ENCODE measurements around the gene TSFM.

Gene TSFM

GRCh38 chr12:57744777-57745484 lies 37.7 kb upstream of the TSFM start, which contains the start of gene TSPAN31:
TSPAN31 (plus strand) TSS chr12:57745039; CDS start chr12:57745155, 116 bp downstream.
- H3K27ac ChIP-seq, result peak within 1 kb of the TSS; percentile 98 to 99
- H3K27me3 ChIP-seq, result peaks cover 0 to 23% of the 10 kb centered on the region in 2 donors
- peak; percentile 99 for DNase-seq
- H3K36me3 ChIP-seq, result peaks cover 23 to 39% (median 27%) of the 10 kb centered on the region in 3 donors
- no peaks in the 10 kb centered on the region for H3K9me3 ChIP-seq
- peaks cover 0 to 16% (median 11%) of the 10 kb centered on the region in 4 donors for H3K4me1 ChIP-seq
- intact Hi-C loops (cut with DNase I; ENCODE audit: low total_unique reads), result no loop called here
- H3K4me3 ChIP-seq, result peak within 1 kb of the TSS; percentile 80 to 97
- peak in 1 of 2 experiments; percentile 16 for TF ChIP-seq CTCF (IDR thresholded peaks at IDR 0.05)

DNA sequence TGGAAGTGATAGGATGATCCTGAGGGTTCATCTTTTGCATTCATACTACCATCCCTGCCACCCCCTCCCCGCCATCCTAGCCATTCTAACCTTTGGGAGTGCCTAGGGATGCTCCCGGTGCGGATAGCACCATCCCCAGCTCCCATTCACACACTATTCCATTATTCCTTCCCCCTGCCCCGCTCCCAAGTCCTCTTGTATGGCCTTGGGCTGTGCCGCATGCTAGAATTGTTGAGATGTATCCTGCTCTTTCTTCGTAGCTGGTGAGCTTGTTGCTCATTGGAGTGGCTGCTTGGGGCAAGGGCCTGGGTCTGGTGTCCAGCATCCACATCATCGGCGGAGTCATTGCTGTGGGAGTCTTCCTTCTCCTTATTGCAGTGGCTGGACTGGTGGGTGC lies 37.1 kb upstream of the TSFM start:
- no peak for TF ChIP-seq CTCF (IDR thresholded peaks at IDR 0.05)
- Histone ChIP-seq H3K4me1 (peaks cover 0 to 16% (median 11%) of the 10 kb centered on the region in 4 donors), H3K36me3 (peaks cover 23 to 44% (median 27%) of the 10 kb centered on the region in 3 donors), H3K9me3 (no peaks in the 10 kb centered on the region), H3K27ac (peak overlapping the region; percentile 98 to 99), H3K4me3 (peak overlapping the region; percentile 80 to 97), H3K27me3 (peaks cover 0 to 17% of the 10 kb centered on the region in 2 donors)
- intact Hi-C loops (cut with DNase I; ENCODE audit: low total_unique reads), result no loop called here
- DNase-seq, result no peak

DNA sequence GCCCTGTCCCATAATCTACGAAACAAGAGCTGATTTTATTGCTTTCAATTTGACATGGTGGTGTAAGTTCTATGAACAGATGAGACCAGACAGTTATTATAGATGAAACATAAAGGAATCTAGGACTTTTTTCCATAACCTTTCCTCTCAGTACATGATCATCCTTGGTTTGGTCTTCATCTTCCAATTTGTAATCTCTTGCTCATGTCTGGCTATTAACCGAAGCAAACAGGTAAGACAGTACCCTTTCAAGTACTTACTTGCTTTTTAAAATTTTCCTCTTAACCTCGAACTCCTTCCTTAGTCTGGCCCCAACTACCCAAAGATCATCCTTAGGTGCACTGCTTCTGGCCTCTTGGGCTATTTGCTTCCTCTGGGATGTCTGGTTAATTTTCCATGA lies 36.6 kb upstream of the TSFM start:
- H3K27ac ChIP-seq, result peak overlapping the region in 1 of 2 donors; percentile 98
- intact Hi-C loops (cut with DNase I; ENCODE audit: low total_unique reads), result no loop called here

DNA sequence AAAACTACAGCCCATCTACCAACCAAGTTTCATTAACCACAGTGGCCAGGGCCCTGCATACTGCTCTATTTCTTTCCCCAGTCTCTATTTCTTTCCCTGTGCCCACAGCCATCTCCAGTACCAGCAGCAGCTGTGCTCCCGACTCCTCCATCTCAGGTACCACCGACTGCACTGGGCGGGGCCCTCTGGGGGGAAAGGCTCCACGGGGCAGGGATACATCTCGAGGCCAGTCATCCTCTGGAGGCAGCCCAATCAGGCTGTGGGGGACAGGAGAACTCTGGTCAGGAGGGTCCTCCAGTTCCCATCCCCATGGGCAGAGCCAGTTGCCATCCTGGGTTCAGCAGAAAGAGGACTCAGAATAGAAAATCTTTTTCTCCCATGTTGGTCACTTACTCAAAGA lies 33.5 kb upstream of the TSFM start:
- Histone ChIP-seq H3K27ac (no peak overlapping the region), H3K27me3 (no peaks in the 10 kb centered on the region), H3K36me3 (peaks cover 23 to 49% (median 27%) of the 10 kb centered on the region in 3 donors), H3K4me3 (no peak overlapping the region), H3K9me3 (no peaks in the 10 kb centered on the region), H3K4me1 (peaks cover 0 to 29% (median 24%) of the 10 kb centered on the region in 4 donors)
- no peak for TF ChIP-seq CTCF (IDR thresholded peaks at IDR 0.05)
- intact Hi-C loops (cut with DNase I; ENCODE audit: low total_unique reads), result no loop called here
- DNase-seq, result no peak

More for the DNA sequence above, 36.6 kb upstream of the TSFM start:
- no peak for DNase-seq
- no peak for TF ChIP-seq CTCF (IDR thresholded peaks at IDR 0.05)
- Histone ChIP-seq H3K27me3 (peaks cover 0 to 12% of the 10 kb centered on the region in 2 donors), H3K36me3 (peaks cover 23 to 49% (median 27%) of the 10 kb centered on the region in 3 donors), H3K4me3 (peak overlapping the region in 1 of 2 donors; percentile 97), H3K4me1 (peaks cover 0 to 18% (median 13%) of the 10 kb centered on the region in 4 donors), H3K9me3 (no peaks in the 10 kb centered on the region)

DNA sequence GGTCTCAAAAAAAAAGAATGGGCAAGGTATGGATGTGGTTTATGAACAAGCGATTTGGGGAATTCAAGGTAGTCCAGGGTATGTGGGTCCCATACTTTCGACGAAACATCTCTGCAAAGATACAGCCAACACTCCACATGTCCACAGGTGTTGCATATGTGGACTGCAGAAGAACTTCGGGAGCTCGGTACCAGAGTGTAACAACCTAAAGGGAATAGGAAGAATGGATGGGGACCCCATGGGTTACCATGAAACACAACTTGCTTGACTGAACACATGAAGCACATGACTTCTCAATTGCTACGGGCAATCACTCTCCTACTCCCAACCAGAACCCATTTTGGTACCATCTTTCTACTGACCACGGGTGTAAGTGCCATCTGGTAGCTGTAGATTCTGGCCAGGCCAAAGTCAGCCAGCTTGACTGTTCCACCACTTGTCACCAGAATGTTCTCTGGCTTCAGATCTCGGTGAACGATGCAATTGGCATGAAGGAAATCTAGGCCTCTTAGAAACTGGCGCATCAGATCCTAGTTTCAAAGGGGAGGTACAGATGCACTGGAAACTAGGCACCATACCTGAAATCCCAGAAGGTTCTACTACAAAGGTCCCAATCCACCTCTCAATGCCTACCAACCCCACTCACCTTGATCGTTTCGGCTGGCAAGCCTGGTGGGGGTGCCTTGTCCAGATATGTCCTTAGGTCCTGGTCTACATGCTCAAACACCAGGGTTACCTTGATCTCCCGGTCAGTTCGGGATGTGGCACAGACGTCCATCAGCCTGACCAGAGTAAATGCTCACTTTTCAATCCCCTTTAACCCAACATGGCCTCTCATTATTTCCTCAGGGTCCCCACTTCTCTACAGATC lies 31.8 kb upstream of the TSFM start:
- no peak for DNase-seq
- Histone ChIP-seq H3K4me1 (peaks cover 0 to 31% (median 21%) of the 10 kb centered on the region in 4 donors), H3K27ac (peak overlapping the region; percentile 86 to 95), H3K36me3 (peaks cover 23 to 49% (median 27%) of the 10 kb centered on the region in 3 donors), H3K4me3 (peak overlapping the region; percentile 65 to 88), H3K9me3 (no peaks in the 10 kb centered on the region), H3K27me3 (no peaks in the 10 kb centered on the region)
- no peak for TF ChIP-seq CTCF (IDR thresholded peaks at IDR 0.05)
- intact Hi-C loops (cut with DNase I; ENCODE audit: low total_unique reads), result no loop called here
